Measurements from ENCODE around the gene STOX1.
"Not testable (repeated sequence)": the region's sequence is repeated elsewhere in the genome, so short reads cannot be mapped to it uniquely, and the experiment has no call there.

STOX1 gene

DNA sequence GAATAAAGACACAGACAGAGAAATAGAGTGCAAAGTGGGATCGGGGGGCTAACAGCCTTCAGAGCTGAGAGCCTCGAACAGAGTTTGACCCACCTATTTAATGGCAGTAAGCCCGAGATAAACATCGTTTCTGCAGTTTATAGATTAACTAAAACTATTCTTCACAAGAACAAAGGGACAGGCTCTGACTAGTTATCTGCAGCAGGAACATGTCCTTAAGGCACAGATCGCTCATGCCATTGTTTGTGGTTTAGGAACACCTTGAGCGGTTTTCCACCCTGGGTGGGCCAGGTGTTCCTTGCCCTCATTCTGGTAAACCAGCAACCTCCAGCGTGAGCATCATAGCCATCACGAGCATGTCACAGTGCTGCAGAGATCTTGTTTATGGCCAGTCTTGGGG lies 40.8 kb downstream of the STOX1 start:
- H3K4me3 ChIP-seq (ENCODE audit: low read depth, low read length); H3K9ac ChIP-seq (ENCODE audit: low read length); H3K27me3 ChIP-seq (ENCODE audit: insufficient read depth, low read length); H2AFZ ChIP-seq (ENCODE audit: insufficient read depth, low read length, poor library complexity); H2BK12ac ChIP-seq (ENCODE audit: low read length); H3K79me2 ChIP-seq (ENCODE audit: control insufficient read depth, insufficient read depth, low read length, poor library complexity); DNase-seq; H3K27ac ChIP-seq (ENCODE audit: low read depth, low read length); H4K8ac ChIP-seq (ENCODE audit: low read depth, low read length); H3K4me2 ChIP-seq (ENCODE audit: low read length); H4K12ac ChIP-seq (ENCODE audit: low read depth, low read length); H3K23ac ChIP-seq (ENCODE audit: low read length); H2AK5ac ChIP-seq (ENCODE audit: low read length); H2BK120ac ChIP-seq (ENCODE audit: insufficient read depth, low read length, poor library complexity); H3K36me3 ChIP-seq (ENCODE audit: control insufficient read depth in 1 of 2, insufficient read depth in 2 of 2, low read length in 2 of 2); H3K79me1 ChIP-seq (ENCODE audit: low read length); H3K9me3 ChIP-seq (ENCODE audit: insufficient read depth, low read depth, low read length); H3K4me1 ChIP-seq (ENCODE audit: control insufficient read depth in 1 of 2, insufficient read depth in 2 of 2, low read length in 2 of 2); H2BK5ac ChIP-seq (ENCODE audit: low read depth, low read length, poor library complexity); H3K4ac ChIP-seq (ENCODE audit: low read depth, low read length); H3K18ac ChIP-seq (ENCODE audit: low read length); H3K14ac ChIP-seq (ENCODE audit: low read length); H4K91ac ChIP-seq (ENCODE audit: low read depth, low read length): not testable (repeated sequence)
- WGBS (ENCODE audit: extremely low coverage, insufficient coverage, insufficient read length) = no CpG with 5 or more reads among the region's 8 CpGs

DNA sequence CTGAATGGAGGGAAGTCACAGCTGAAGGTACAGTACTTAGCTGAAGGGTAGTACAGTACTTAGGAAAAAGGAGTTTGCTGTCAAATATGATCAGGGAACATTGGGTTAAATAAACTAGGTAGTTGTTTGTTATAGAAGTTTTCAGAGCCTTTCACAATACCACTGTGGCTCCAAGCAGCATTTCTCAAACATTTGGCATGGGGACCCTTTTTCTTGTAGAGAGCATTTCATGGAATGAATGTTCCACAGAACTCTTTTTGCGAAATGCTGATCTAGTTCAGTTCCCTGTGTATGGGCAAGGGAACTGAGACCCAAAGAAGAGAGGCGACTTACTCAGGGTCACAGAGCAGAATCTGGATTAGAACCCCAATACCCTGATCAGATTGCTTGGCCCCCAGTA lies 42.3 kb downstream of the STOX1 start:
- H2BK120ac ChIP-seq (ENCODE audit: insufficient read depth, low read length, poor library complexity) = no peak overlapping the region
- H3K4me2 ChIP-seq (ENCODE audit: low read length) = no peak overlapping the region
- no peaks in the 10 kb centered on the region for H3K36me3 ChIP-seq (ENCODE audit: control insufficient read depth in 1 of 2, insufficient read depth in 2 of 2, low read length in 2 of 2)
- no peaks in the 10 kb centered on the region for H3K79me1 ChIP-seq (ENCODE audit: low read length)
- no peak overlapping the region for H2BK5ac ChIP-seq (ENCODE audit: low read depth, low read length, poor library complexity)
- no peak overlapping the region for H2AK5ac ChIP-seq (ENCODE audit: low read length)
- H2BK12ac ChIP-seq (ENCODE audit: low read length) = no peak overlapping the region
- no peak overlapping the region for H3K23ac ChIP-seq (ENCODE audit: low read length)
- no peak for DNase-seq
- no peak overlapping the region for H3K27ac ChIP-seq (ENCODE audit: low read depth, low read length)
- H3K14ac ChIP-seq (ENCODE audit: low read length) = no peak overlapping the region
- H3K4ac ChIP-seq (ENCODE audit: low read depth, low read length) = no peak overlapping the region
- H4K91ac ChIP-seq (ENCODE audit: low read depth, low read length) = no peak overlapping the region
- H3K18ac ChIP-seq (ENCODE audit: low read length) = no peak overlapping the region
- H4K12ac ChIP-seq (ENCODE audit: low read depth, low read length) = no peak overlapping the region
- H4K8ac ChIP-seq (ENCODE audit: low read depth, low read length) = no peak overlapping the region
- no CpG with 5 or more reads among the region's 2 CpGs for WGBS (ENCODE audit: extremely low coverage, insufficient coverage, insufficient read length)
- peaks cover 6% of the 10 kb centered on the region for H3K9me3 ChIP-seq (ENCODE audit: insufficient read depth, low read depth, low read length)
- H3K9ac ChIP-seq (ENCODE audit: low read length) = no peak overlapping the region
- H3K79me2 ChIP-seq (ENCODE audit: control insufficient read depth, insufficient read depth, low read length, poor library complexity) = no peaks in the 10 kb centered on the region
- no peak overlapping the region for H2AFZ ChIP-seq (ENCODE audit: insufficient read depth, low read length, poor library complexity)
- H3K4me3 ChIP-seq (ENCODE audit: low read depth, low read length) = no peak overlapping the region
- H3K4me1 ChIP-seq (ENCODE audit: control insufficient read depth in 1 of 2, insufficient read depth in 2 of 2, low read length in 2 of 2) = no peaks in the 10 kb centered on the region
- H3K27me3 ChIP-seq (ENCODE audit: insufficient read depth, low read length) = no peaks in the 10 kb centered on the region

DNA sequence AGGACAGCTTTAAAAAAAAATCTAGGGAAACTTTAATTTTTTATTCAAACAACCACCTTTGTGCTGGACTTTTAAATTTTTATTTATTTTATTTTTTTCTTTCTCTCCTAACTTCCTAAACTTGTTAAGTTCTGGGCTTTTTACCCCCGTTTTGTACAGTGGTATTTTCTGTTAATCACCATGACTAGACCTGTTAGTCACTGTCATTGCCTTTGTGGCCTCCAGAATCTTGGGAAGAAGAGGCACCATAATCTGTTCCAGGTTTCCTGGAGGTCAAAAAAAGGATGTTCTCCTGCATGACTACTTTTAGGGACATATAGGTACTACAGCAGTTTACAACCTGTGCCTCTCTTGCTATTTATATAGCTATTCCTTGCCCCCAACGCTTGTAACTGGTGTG lies 42.7 kb downstream of the STOX1 start:
- WGBS (ENCODE audit: extremely low coverage, insufficient coverage, insufficient read length) = no CpG with 5 or more reads among the region's 2 CpGs
- H4K8ac ChIP-seq (ENCODE audit: low read depth, low read length) = no peak overlapping the region
- no peak overlapping the region for H3K4ac ChIP-seq (ENCODE audit: low read depth, low read length)
- H2BK120ac ChIP-seq (ENCODE audit: insufficient read depth, low read length, poor library complexity) = no peak overlapping the region
- DNase-seq = no peak
- no peak overlapping the region for H3K18ac ChIP-seq (ENCODE audit: low read length)
- H3K27ac ChIP-seq (ENCODE audit: low read depth, low read length) = no peak overlapping the region
- no peaks in the 10 kb centered on the region for H3K27me3 ChIP-seq (ENCODE audit: insufficient read depth, low read length)
- no peaks in the 10 kb centered on the region for H3K79me1 ChIP-seq (ENCODE audit: low read length)
- H2BK5ac ChIP-seq (ENCODE audit: low read depth, low read length, poor library complexity) = no peak overlapping the region
- H3K9me3 ChIP-seq (ENCODE audit: insufficient read depth, low read depth, low read length) = peaks cover 6% of the 10 kb centered on the region
- no peak overlapping the region for H3K4me2 ChIP-seq (ENCODE audit: low read length)
- no peaks in the 10 kb centered on the region for H3K36me3 ChIP-seq (ENCODE audit: control insufficient read depth in 1 of 2, insufficient read depth in 2 of 2, low read length in 2 of 2)
- H2BK12ac ChIP-seq (ENCODE audit: low read length) = no peak overlapping the region
- H4K12ac ChIP-seq (ENCODE audit: low read depth, low read length) = no peak overlapping the region
- no peak overlapping the region for H3K4me3 ChIP-seq (ENCODE audit: low read depth, low read length)
- no peak overlapping the region for H3K9ac ChIP-seq (ENCODE audit: low read length)
- H3K4me1 ChIP-seq (ENCODE audit: control insufficient read depth in 1 of 2, insufficient read depth in 2 of 2, low read length in 2 of 2) = no peaks in the 10 kb centered on the region
- H4K91ac ChIP-seq (ENCODE audit: low read depth, low read length) = no peak overlapping the region
- no peak overlapping the region for H3K14ac ChIP-seq (ENCODE audit: low read length)
- no peaks in the 10 kb centered on the region for H3K79me2 ChIP-seq (ENCODE audit: control insufficient read depth, insufficient read depth, low read length, poor library complexity)
- H2AK5ac ChIP-seq (ENCODE audit: low read length) = no peak overlapping the region
- H3K23ac ChIP-seq (ENCODE audit: low read length) = no peak overlapping the region
- no peak overlapping the region for H2AFZ ChIP-seq (ENCODE audit: insufficient read depth, low read length, poor library complexity)

DNA sequence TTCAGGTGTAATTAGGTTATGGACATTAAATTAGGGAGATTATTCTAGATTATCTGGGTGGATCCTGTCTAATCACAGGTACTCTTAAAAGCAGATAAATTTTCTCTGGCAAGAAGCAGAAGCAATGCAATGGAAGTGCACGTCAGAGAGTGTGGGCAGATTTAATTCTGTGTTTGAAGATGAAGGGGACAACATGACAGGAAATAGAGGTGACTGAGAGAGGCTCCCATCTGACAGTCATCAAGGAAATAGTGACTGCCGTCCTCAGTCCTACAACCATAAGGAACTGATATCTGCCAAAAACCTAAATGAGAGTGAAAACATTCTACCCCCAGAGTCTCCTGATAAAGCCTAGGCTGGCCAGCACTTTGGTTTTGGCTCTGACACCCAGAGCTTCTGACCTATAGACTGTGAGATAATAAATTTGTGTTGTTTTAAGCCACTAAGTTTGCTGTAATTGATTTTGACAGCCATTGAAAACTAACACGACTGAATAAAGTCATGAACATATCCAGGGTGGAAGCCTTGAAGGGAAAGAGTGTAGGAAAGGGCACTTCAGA lies 43.3 kb downstream of the STOX1 start:
- no peak overlapping the region for H2BK5ac ChIP-seq (ENCODE audit: low read depth, low read length, poor library complexity)
- no peak overlapping the region for H2BK120ac ChIP-seq (ENCODE audit: insufficient read depth, low read length, poor library complexity)
- H3K36me3 ChIP-seq (ENCODE audit: control insufficient read depth in 1 of 2, insufficient read depth in 2 of 2, low read length in 2 of 2) = no peaks in the 10 kb centered on the region
- peaks cover 6% of the 10 kb centered on the region for H3K9me3 ChIP-seq (ENCODE audit: insufficient read depth, low read depth, low read length)
- no peak overlapping the region for H3K4me3 ChIP-seq (ENCODE audit: low read depth, low read length)
- no peak overlapping the region for H4K8ac ChIP-seq (ENCODE audit: low read depth, low read length)
- no peak overlapping the region for H3K14ac ChIP-seq (ENCODE audit: low read length)
- DNase-seq = no peak
- no peak overlapping the region for H2AFZ ChIP-seq (ENCODE audit: insufficient read depth, low read length, poor library complexity)
- H3K27me3 ChIP-seq (ENCODE audit: insufficient read depth, low read length) = no peaks in the 10 kb centered on the region
- no peak overlapping the region for H4K12ac ChIP-seq (ENCODE audit: low read depth, low read length)
- H3K79me2 ChIP-seq (ENCODE audit: control insufficient read depth, insufficient read depth, low read length, poor library complexity) = no peaks in the 10 kb centered on the region
- WGBS (ENCODE audit: extremely low coverage, insufficient coverage, insufficient read length) = no CpG with 5 or more reads among the region's 3 CpGs
- no peak overlapping the region for H2AK5ac ChIP-seq (ENCODE audit: low read length)
- no peak overlapping the region for H3K18ac ChIP-seq (ENCODE audit: low read length)
- H3K9ac ChIP-seq (ENCODE audit: low read length) = no peak overlapping the region
- H2BK12ac ChIP-seq (ENCODE audit: low read length) = no peak overlapping the region
- no peak overlapping the region for H3K4ac ChIP-seq (ENCODE audit: low read depth, low read length)
- H3K4me2 ChIP-seq (ENCODE audit: low read length) = no peak overlapping the region
- H3K4me1 ChIP-seq (ENCODE audit: control insufficient read depth in 1 of 2, insufficient read depth in 2 of 2, low read length in 2 of 2) = no peaks in the 10 kb centered on the region
- no peak overlapping the region for H3K23ac ChIP-seq (ENCODE audit: low read length)
- no peak overlapping the region for H3K27ac ChIP-seq (ENCODE audit: low read depth, low read length)
- H4K91ac ChIP-seq (ENCODE audit: low read depth, low read length) = no peak overlapping the region
- H3K79me1 ChIP-seq (ENCODE audit: low read length) = no peaks in the 10 kb centered on the region

Data from trophoblast cell (in vitro differentiated cells and primary cell).